Endothelial cell of umbilical vein (primary cell): Measurements from ENCODE around the gene KRT86. TPM values are rescaled to one million over a fixed set of nuclear protein-coding genes. Genes with fewer than 3 reads are reported as not detected.

Experiments
- BruUV-seq: library from RNA; stranded (reverse); fragments of 400-500 nt; replicated peaks from 2 replicates; lab custom pipeline; 2021; lab: Mats Ljungman, UMichigan
- CTCF ChIA-PET: fragments of 300-600, 350-600 bp; sonication (Branson Sonifier 250); formaldehyde crosslinking; loops from one replicate; lab custom pipeline; 2021; ENCODE audit warnings: antibody characterized with exemption, inconsistent platforms; lab: Charles Lee
- POLR2A ChIA-PET: fragments of 300-600, 350-600 bp; sonication (Branson Sonifier 250); formaldehyde crosslinking; loops from one replicate; lab custom pipeline; 2021; ENCODE audit warnings: antibody characterized with exemption, inconsistent platforms; lab: Charles Lee
- DNase-seq: peaks from one replicate; pipeline ENCODE4 v3.0.0-alpha.2; 2011; ENCODE audit warnings: low read depth, low spot score
- FAIRE-seq: peaks from 2 replicates; lab custom pipeline; 2011; peaks lifted over from hg19 to GRCh38; lab: Jason Lieb, UNC
- H2AFZ ChIP-seq: 2 replicates; pipeline ENCODE4 v1.6.0; 2012; ENCODE audit warnings: low read depth, low read length, control low read depth, inconsistent platforms
- H3K27ac ChIP-seq: 2 replicates; pipeline ENCODE4 v1.5.1; 2011; ENCODE audit warnings: low read depth, mild to moderate bottlenecking, control low read depth, low read length, moderate library complexity; ENCODE audit not compliant: insufficient read depth
- H3K27me3 ChIP-seq, 2 experiments: 2 replicates each; pipeline versions ENCODE4 v1.6.0 to v1.6.1; 2011; ENCODE audit warnings: low read length in 2 of 2, mixed read lengths in 1 of 2; ENCODE audit not compliant: control insufficient read depth in 2 of 2, insufficient read depth in 2 of 2
- H3K36me3 ChIP-seq, 2 experiments: 2 replicates in 1 of 2; 3 replicates in 1 of 2; pipeline ENCODE4 v1.5.1; 2011; ENCODE audit warnings: low read length in 2 of 2, mild to moderate bottlenecking in 1 of 2, moderate library complexity in 1 of 2; ENCODE audit not compliant: control insufficient read depth in 2 of 2, insufficient read depth in 2 of 2; ENCODE audit errors: extremely low read depth in 1 of 2
- H3K4me1 ChIP-seq: 3 replicates; pipeline ENCODE4 v1.5.1; 2011; ENCODE audit warnings: mild to moderate bottlenecking, low read length; ENCODE audit not compliant: control insufficient read depth, insufficient read depth; ENCODE audit errors: extremely low read depth
- H3K4me2 ChIP-seq: 2 replicates; pipeline ENCODE4 v1.6.1; 2011; ENCODE audit warnings: low read length, control low read depth, mixed read lengths; ENCODE audit not compliant: insufficient read depth
- H3K4me3 ChIP-seq, 3 experiments: fragments of 200-600 bp in 1 of 3; sonication (generic), shearing (Covaris generic) in 1 of 3; replicated peaks in 1 of 3; 2 replicates each; pipeline ENCODE4 v1.5.1; 2011 to 2016; ENCODE audit warnings: control low read depth in 3 of 3, low read length in 3 of 3, mild to moderate bottlenecking in 2 of 3, inconsistent platforms in 1 of 3, low read depth in 1 of 3, moderate library complexity in 1 of 3; ENCODE audit not compliant: insufficient read depth in 1 of 3
- H3K79me2 ChIP-seq: 2 replicates; pipeline ENCODE4 v1.6.0; 2012; ENCODE audit warnings: low read length, inconsistent platforms; ENCODE audit not compliant: control insufficient read depth, insufficient read depth
- H3K9ac ChIP-seq: replicated peaks from 2 replicates; pipeline ENCODE3; 2011; ENCODE audit warnings: low read length, control low read depth; ENCODE audit not compliant: insufficient read depth; ENCODE audit errors: extremely low read depth
- H3K9me1 ChIP-seq: replicated peaks from 3 replicates; pipeline ENCODE4 v1.6.0; 2011; ENCODE audit warnings: mild to moderate bottlenecking, low read length; ENCODE audit not compliant: control insufficient read depth, insufficient read depth; ENCODE audit errors: extremely low read depth
- H3K9me3 ChIP-seq: replicated peaks from 2 replicates; pipeline ENCODE4 v1.5.1; 2012; ENCODE audit warnings: low read length, inconsistent platforms; ENCODE audit not compliant: control insufficient read depth, insufficient read depth
- H4K20me1 ChIP-seq: replicated peaks from 2 replicates; pipeline ENCODE3; 2011; ENCODE audit warnings: mild to moderate bottlenecking, low read length; ENCODE audit not compliant: control insufficient read depth, insufficient read depth; ENCODE audit errors: extremely low read depth
- EZH2 ChIP-seq: IDR thresholded peaks from 2 replicates; pipeline ENCODE4 v1.6.1; 2012; ENCODE audit warnings: borderline replicate concordance, low read depth, mild to moderate bottlenecking, moderate library complexity, low read length, inconsistent platforms; ENCODE audit not compliant: severe bottlenecking
- FOS ChIP-seq: IDR thresholded peaks from 2 replicates; pipeline ENCODE4 v1.6.1; 2011; ENCODE audit warnings: mild to moderate bottlenecking, low read length, moderate library complexity, borderline replicate concordance; ENCODE audit not compliant: insufficient read depth
- GATA2 ChIP-seq: IDR thresholded peaks from 2 replicates; pipeline ENCODE4 v1.7.0; 2011; ENCODE audit warnings: low read depth, mild to moderate bottlenecking, moderate library complexity, mixed read lengths, low read length; ENCODE audit not compliant: insufficient read length, insufficient read depth
- JUN ChIP-seq: IDR thresholded peaks from 2 replicates; pipeline ENCODE4 v1.6.1; 2011; ENCODE audit warnings: borderline replicate concordance, low read depth; ENCODE audit not compliant: insufficient read length, insufficient read depth
- MYC ChIP-seq: IDR thresholded peaks from one replicate; pipeline ENCODE4 v1.6.1; 2011; ENCODE audit warnings: mild to moderate bottlenecking, low read depth, low read length
- POLR2A ChIP-seq: IDR thresholded peaks from 2 replicates; pipeline ENCODE4 v1.6.1; 2012; ENCODE audit warnings: low read depth, mild to moderate bottlenecking, control low read depth, low read length
- POLR2AphosphoS5 ChIP-seq: IDR thresholded peaks from 2 replicates; pipeline ENCODE4 v1.6.1; 2012; ENCODE audit warnings: low read depth, mild to moderate bottlenecking, control low read depth, low read length, moderate library complexity; ENCODE audit not compliant: insufficient read depth
- dilution Hi-C: fragments of 300-500 bp; cut with MboI; formaldehyde crosslinking; loops from one replicate; pipeline ENCODE4 v1.15.0; 2019; ENCODE audit warnings: low sequenced_read_pairs; ENCODE audit not compliant: extremely low pct_ligation_motif_present
- intact Hi-C: fragments of 100-400 bp; cut with micrococcal nuclease; formaldehyde crosslinking; loops from one replicate; pipeline ENCODE4 v1.10.0; 2022
- polyA plus RNA-seq, 4 experiments: library from polyadenylated mRNA; depleted of rRNA in 3 of 4; stranded (reverse) in 3 of 4; unstranded in 1 of 4; fragments of >200 nt; gene quantifications; 2 replicates each; pipeline versions ENCODE4 v1.2.1 to v1.2.3, GENCODE V29; 2011 to 2012; ENCODE audit warnings: missing spikeins in 1 of 4
- total RNA-seq: library from RNA; stranded (reverse); gene quantifications from 2 replicates; pipeline ENCODE4 v1.2.3, GENCODE V29; 2021
- TF ChIP-seq, protein P1 (sequence below): IDR thresholded peaks from 2 replicates; pipeline ENCODE4 v1.6.1; 2011; ENCODE audit not compliant: insufficient read depth, insufficient read length
- TF ChIP-seq, protein P2 (sequence below), 2 donors: IDR thresholded peaks; 1 replicate in 1 of 2; 2 replicates in 1 of 2; pipeline ENCODE4 v1.5.1; 2011; ENCODE audit warnings: low read length in 2 of 2, mild to moderate bottlenecking in 2 of 2, moderate library complexity in 2 of 2, control low read depth in 1 of 2, inconsistent platforms in 1 of 2, low read depth in 1 of 2; ENCODE audit not compliant: insufficient read depth in 1 of 2; ENCODE audit errors: extremely low read depth in 1 of 2

KRT86 gene
- total and polyA plus RNA-seq, 2 donors (not counting 3 experiments of a cell fraction or from before 2014, with no cell fraction given): not detected

DNA sequence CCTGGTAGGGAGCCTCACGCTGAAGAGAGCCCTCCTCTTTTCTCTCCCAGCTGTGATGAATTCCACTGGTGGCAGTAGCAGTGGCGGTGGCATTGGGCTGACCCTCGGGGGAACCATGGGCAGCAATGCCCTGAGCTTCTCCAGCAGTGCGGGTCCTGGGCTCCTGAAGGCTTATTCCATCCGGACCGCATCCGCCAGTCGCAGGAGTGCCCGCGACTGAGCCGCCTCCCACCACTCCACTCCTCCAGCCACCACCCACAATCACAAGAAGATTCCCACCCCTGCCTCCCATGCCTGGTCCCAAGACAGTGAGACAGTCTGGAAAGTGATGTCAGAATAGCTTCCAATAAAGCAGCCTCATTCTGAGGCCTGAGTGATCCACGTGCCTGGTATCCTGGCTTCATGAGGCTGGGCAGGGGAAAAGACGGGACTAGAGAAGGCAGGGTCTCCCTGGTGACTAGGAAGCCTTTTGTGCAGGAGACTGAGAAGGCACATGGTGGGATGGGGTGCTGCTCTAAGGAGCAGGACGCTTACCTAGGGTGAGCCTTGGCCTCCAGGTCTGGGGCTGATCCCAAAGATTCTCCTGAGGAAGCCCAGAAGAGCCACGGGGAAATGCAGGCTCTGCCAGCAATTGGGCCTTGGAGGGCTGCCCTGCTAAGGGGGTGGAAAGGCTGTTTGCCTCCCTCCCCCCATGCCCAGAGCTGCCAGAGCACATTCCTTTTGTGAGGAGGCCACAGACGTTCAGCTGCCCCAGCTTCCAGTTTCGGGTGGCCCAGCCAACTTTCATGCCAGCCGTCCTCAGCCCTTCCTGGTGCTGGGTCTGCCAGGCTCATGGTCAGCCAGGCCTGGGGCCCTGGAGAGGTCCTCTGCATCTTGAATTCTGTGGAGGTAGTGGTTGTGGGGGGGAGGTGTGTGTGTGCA, 25.6 kb upstream of the KRT86 start:
- no peaks in the 10 kb centered on the region for H4K20me1 ChIP-seq
- H2AFZ ChIP-seq: no peak overlapping the region
- peaks cover 0 to 5% of the 10 kb centered on the region in 2 experiments for H3K27me3 ChIP-seq
- no peaks in the 10 kb centered on the region for H3K9me1 ChIP-seq
- CTCF ChIA-PET: interaction anchor here (1.2 to 1.5 kb wide), 3 partner anchors 10 to 63 kb away, joined by 3 read pairs; no protein-coding TSS in a partner anchor
- peaks cover 15% of the 10 kb centered on the region for H3K4me1 ChIP-seq
- dilution Hi-C loops (no loop called here), intact Hi-C loops (no loop called here)
- BruUV-seq: no TSS peak
- DNase-seq (no peak), FAIRE-seq (no peak)
- no peak overlapping the region for H3K9ac ChIP-seq
- no peaks in the 10 kb centered on the region for H3K36me3 ChIP-seq
- H3K4me3 ChIP-seq: no peak overlapping the region
- TF ChIP-seq POLR2A (peak; percentile 37), POLR2AphosphoS5 (no peak)
- no peaks in the 10 kb centered on the region for H3K9me3 ChIP-seq
- H3K79me2 ChIP-seq: no peaks in the 10 kb centered on the region
- no peak overlapping the region for H3K4me2 ChIP-seq
- H3K27ac ChIP-seq: no peak overlapping the region
- POLR2A ChIA-PET: interaction anchor here (0.8 kb wide), 1 partner anchor 65 kb away, joined by 3 read pairs; no protein-coding TSS in a partner anchor

DNA sequence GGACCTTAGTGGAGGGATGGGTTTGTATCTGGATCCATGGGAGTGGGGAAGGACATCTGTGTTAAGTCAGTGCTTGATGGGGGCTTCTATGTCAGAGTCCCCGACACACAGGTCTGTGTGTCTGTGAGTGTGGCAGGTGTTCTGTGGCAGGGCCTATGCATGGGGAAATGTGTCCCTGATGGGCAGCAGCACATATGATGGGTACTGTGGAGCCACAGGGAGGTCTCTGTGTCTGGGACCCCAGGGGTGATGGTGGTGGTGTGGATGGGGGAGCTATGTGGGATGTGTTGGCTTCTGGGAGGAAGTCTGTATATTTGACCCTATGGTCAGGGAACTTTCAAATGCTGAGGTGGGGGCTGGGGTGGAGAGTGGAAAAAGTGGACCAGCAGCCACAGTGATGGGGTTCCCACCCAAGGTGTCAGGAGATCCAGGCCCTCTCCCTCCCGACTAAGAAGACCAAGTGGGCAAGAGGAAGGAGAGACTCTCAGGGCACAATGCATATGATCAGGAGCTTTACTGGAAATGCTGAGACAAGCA, 24.9 kb upstream of the KRT86 start:
- Histone ChIP-seq H3K4me1 (peaks cover 7% of the 10 kb centered on the region), H2AFZ (no peak overlapping the region), H4K20me1 (no peaks in the 10 kb centered on the region), H3K9me1 (no peaks in the 10 kb centered on the region), H3K27me3 (peaks cover 0 to 5% of the 10 kb centered on the region in 2 experiments), H3K79me2 (no peaks in the 10 kb centered on the region), H3K9ac (no peak overlapping the region), H3K27ac (no peak overlapping the region), H3K9me3 (no peaks in the 10 kb centered on the region), H3K4me3 (no peak overlapping the region), H3K36me3 (no peaks in the 10 kb centered on the region), H3K4me2 (no peak overlapping the region)
- TF ChIP-seq MYC (no peak), EZH2 (no peak), POLR2A (no peak), POLR2AphosphoS5 (no peak), GATA2 (no peak), FOS (no peak), JUN (no peak)
- TF ChIP-seq, protein P1, sequence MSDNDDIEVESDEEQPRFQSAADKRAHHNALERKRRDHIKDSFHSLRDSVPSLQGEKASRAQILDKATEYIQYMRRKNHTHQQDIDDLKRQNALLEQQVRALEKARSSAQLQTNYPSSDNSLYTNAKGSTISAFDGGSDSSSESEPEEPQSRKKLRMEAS: no peak
- TF ChIP-seq, protein P2, sequence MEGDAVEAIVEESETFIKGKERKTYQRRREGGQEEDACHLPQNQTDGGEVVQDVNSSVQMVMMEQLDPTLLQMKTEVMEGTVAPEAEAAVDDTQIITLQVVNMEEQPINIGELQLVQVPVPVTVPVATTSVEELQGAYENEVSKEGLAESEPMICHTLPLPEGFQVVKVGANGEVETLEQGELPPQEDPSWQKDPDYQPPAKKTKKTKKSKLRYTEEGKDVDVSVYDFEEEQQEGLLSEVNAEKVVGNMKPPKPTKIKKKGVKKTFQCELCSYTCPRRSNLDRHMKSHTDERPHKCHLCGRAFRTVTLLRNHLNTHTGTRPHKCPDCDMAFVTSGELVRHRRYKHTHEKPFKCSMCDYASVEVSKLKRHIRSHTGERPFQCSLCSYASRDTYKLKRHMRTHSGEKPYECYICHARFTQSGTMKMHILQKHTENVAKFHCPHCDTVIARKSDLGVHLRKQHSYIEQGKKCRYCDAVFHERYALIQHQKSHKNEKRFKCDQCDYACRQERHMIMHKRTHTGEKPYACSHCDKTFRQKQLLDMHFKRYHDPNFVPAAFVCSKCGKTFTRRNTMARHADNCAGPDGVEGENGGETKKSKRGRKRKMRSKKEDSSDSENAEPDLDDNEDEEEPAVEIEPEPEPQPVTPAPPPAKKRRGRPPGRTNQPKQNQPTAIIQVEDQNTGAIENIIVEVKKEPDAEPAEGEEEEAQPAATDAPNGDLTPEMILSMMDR (IDR thresholded peaks at IDR 0.05; ENCODE audit: extremely low read depth in 1 of 2, insufficient read depth in 1 of 2, low read depth in 1 of 2, low read length in 2 of 2): no peak
- CTCF ChIA-PET: interaction anchor here (1.2 to 1.5 kb wide), 4 partner anchors 9 to 63 kb away, joined by 3 to 6 read pairs (median 3); no protein-coding TSS in a partner anchor
- dilution Hi-C loops: no loop called here
- POLR2A ChIA-PET: interaction anchor here (0.8 kb wide), 1 partner anchor 66 kb away, joined by 3 read pairs; no protein-coding TSS in a partner anchor
- no peak for FAIRE-seq
- no peak for DNase-seq
- intact Hi-C loops: no loop called here
- BruUV-seq: no TSS peak
